ENCODE measurements around the gene TAS2R42. TPM values are rescaled to one million over a fixed set of nuclear protein-coding genes. Genes with fewer than 3 reads are reported as not detected.

TAS2R42 gene
- total and polyA plus RNA-seq, 2 of the 13 experiments (the other 11 are each of a cell fraction or from before 2014, with no cell fraction given): not detected

- TF ChIP-seq, protein P1, sequence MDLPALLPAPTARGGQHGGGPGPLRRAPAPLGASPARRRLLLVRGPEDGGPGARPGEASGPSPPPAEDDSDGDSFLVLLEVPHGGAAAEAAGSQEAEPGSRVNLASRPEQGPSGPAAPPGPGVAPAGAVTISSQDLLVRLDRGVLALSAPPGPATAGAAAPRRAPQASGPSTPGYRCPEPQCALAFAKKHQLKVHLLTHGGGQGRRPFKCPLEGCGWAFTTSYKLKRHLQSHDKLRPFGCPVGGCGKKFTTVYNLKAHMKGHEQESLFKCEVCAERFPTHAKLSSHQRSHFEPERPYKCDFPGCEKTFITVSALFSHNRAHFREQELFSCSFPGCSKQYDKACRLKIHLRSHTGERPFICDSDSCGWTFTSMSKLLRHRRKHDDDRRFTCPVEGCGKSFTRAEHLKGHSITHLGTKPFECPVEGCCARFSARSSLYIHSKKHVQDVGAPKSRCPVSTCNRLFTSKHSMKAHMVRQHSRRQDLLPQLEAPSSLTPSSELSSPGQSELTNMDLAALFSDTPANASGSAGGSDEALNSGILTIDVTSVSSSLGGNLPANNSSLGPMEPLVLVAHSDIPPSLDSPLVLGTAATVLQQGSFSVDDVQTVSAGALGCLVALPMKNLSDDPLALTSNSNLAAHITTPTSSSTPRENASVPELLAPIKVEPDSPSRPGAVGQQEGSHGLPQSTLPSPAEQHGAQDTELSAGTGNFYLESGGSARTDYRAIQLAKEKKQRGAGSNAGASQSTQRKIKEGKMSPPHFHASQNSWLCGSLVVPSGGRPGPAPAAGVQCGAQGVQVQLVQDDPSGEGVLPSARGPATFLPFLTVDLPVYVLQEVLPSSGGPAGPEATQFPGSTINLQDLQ (CRISPR knock-in tag; IDR thresholded peaks at IDR 0.05): 0 out of 2 replicates have a peak, but pooled peaks have one; percentile 69
- TF ChIP-seq ZNF816 (CRISPR knock-in tag; IDR thresholded peaks at IDR 0.05; ENCODE audit: borderline replicate concordance) (no peak), ZNF234 (CRISPR knock-in tag; conservative IDR thresholded peaks at IDR 0.05) (peak; percentile 78; the same call in 1 of the 2 replicates), SMARCE1 (IDR thresholded peaks at IDR 0.05; ENCODE audit: borderline replicate concordance) (no peak), PRDM10 (CRISPR knock-in tag; IDR thresholded peaks at IDR 0.05; ENCODE audit: low read depth) (0 out of 2 replicates have a peak, but pooled peaks have one; percentile 36), HDAC1 (CRISPR knock-in tag; IDR thresholded peaks at IDR 0.05) (peak; percentile 79), ZNF678 (CRISPR knock-in tag; IDR thresholded peaks at IDR 0.05) (peak; percentile 68; the same call in 1 of the 2 replicates), AKNA (CRISPR knock-in tag; IDR thresholded peaks at IDR 0.05; ENCODE audit: borderline replicate concordance) (no peak), KDM5B (CRISPR knock-in tag; IDR thresholded peaks at IDR 0.05; ENCODE audit: borderline replicate concordance) (peak; percentile 93), ZNF564 (CRISPR knock-in tag; IDR thresholded peaks at IDR 0.05) (peak; percentile 63; the same call in 1 of the 2 replicates), POLR2A (IDR thresholded peaks at IDR 0.05; ENCODE audit: insufficient read depth in 1 of 2, low read depth in 2 of 2, low read length in 2 of 2) (peak; percentile 80 to 95), ZNF777 (CRISPR knock-in tag; IDR thresholded peaks at IDR 0.05) (peak; percentile 43; the same call in 1 of the 2 replicates), DNMT1 (CRISPR knock-in tag; IDR thresholded peaks at IDR 0.05) (0 out of 2 replicates have a peak, but pooled peaks have one; percentile 56), TBX2 (CRISPR knock-in tag; IDR thresholded peaks at IDR 0.05; ENCODE audit: borderline replicate concordance) (peak; percentile 90)
- TF ChIP-seq, protein P2, sequence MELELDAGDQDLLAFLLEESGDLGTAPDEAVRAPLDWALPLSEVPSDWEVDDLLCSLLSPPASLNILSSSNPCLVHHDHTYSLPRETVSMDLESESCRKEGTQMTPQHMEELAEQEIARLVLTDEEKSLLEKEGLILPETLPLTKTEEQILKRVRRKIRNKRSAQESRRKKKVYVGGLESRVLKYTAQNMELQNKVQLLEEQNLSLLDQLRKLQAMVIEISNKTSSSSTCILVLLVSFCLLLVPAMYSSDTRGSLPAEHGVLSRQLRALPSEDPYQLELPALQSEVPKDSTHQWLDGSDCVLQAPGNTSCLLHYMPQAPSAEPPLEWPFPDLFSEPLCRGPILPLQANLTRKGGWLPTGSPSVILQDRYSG (CRISPR knock-in tag; IDR thresholded peaks at IDR 0.05): no peak
Measured at GRCh38 chr12:11171145-11171968, 15.4 kb downstream of the TAS2R42 start, which contains the start of gene SMIM10L1 (continued).

Measured in HepG2 (cell line).